Osteocyte (in vitro differentiated cells): ENCODE measurements around the gene CRACR2A. TPM values are rescaled to one million over a fixed set of nuclear protein-coding genes. Genes with fewer than 3 reads are reported as not detected.

Experiments used
- DNase-seq: peaks from one replicate; pipeline ENCODE4 v3.0.0; 2021; ENCODE audit warnings: mixed read lengths; ENCODE audit not compliant: unreplicated experiment; ENCODE audit errors: extremely low spot score
- H3K27ac Mint-ChIP-seq: one replicate; pipeline ENCODE4 v1.8.0; 2021; ENCODE audit warnings: mild to moderate bottlenecking, mixed read lengths; ENCODE audit not compliant: unreplicated experiment
- H3K27me3 Mint-ChIP-seq: one replicate; pipeline ENCODE4 v1.8.0; 2021; ENCODE audit warnings: mixed read lengths; ENCODE audit not compliant: unreplicated experiment
- H3K36me3 Mint-ChIP-seq: one replicate; pipeline ENCODE4 v1.8.0; 2021; ENCODE audit warnings: mixed read lengths; ENCODE audit not compliant: unreplicated experiment
- H3K4me1 Mint-ChIP-seq: one replicate; pipeline ENCODE4 v1.8.0; 2021; ENCODE audit warnings: mixed read lengths; ENCODE audit not compliant: unreplicated experiment
- H3K4me3 Mint-ChIP-seq: one replicate; pipeline ENCODE4 v1.8.0; 2021; ENCODE audit warnings: mild to moderate bottlenecking, moderate library complexity, mixed read lengths; ENCODE audit not compliant: unreplicated experiment
- H3K9me3 Mint-ChIP-seq: one replicate; pipeline ENCODE4 v1.8.0; 2021; ENCODE audit warnings: mixed read lengths; ENCODE audit not compliant: unreplicated experiment
- total RNA-seq: library from RNA; stranded (reverse); gene quantifications from 2 replicates; pipeline ENCODE4 v1.2.1, GENCODE V29; 2021
- TF ChIP-seq, protein P1 (sequence below): fragments of 200-600 bp; sonication (generic); IDR thresholded peaks from 2 replicates; pipeline ENCODE4 v1.5.0; 2021; ENCODE audit warnings: antibody characterized with exemption, mild to moderate bottlenecking, moderate library complexity

The CRACR2A gene
- total RNA-seq, 1 donor from 2014 or later = 0.13 TPM

GRCh38 chr12:3683670-3684069 lies 69.2 kb downstream of the CRACR2A start:
- TF ChIP-seq, protein P1, sequence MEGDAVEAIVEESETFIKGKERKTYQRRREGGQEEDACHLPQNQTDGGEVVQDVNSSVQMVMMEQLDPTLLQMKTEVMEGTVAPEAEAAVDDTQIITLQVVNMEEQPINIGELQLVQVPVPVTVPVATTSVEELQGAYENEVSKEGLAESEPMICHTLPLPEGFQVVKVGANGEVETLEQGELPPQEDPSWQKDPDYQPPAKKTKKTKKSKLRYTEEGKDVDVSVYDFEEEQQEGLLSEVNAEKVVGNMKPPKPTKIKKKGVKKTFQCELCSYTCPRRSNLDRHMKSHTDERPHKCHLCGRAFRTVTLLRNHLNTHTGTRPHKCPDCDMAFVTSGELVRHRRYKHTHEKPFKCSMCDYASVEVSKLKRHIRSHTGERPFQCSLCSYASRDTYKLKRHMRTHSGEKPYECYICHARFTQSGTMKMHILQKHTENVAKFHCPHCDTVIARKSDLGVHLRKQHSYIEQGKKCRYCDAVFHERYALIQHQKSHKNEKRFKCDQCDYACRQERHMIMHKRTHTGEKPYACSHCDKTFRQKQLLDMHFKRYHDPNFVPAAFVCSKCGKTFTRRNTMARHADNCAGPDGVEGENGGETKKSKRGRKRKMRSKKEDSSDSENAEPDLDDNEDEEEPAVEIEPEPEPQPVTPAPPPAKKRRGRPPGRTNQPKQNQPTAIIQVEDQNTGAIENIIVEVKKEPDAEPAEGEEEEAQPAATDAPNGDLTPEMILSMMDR = no peak
- H3K9me3 Mint-ChIP-seq = peaks cover 8% of the 10 kb centered on the region
- DNase-seq = no peak

DNA sequence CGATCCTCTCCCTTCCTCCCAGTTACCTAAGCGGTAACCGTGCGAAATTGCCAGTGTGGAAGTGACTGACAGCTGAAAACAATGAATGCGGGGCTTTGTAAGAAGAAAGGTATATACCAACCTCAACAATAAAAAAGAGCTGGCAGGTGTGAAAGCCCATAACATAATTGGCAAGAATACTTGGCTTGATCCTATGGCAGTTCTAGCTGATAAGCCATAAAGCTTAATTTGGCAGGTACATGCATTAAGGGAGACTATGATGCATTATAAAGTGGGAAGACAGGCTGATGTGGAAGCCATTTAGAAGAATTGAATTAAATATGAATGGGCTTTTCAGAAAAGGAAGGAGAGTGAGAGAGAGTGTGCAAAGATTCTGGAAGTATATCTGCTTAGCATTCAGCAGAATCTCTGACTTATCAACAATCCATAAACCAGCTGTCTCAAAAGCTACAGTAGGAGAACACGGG lies 71.3 kb downstream of the CRACR2A start:
- Mint-ChIP-seq H3K4me3 (no peak overlapping the region), H3K9me3 (no peaks in the 10 kb centered on the region), H3K27ac (no peak overlapping the region), H3K36me3 (no peaks in the 10 kb centered on the region), H3K4me1 (no peaks in the 10 kb centered on the region), H3K27me3 (no peaks in the 10 kb centered on the region)
- DNase-seq = no peak
- TF ChIP-seq, protein P1 = no peak

More at GRCh38 chr12:3683670-3684069, 69.2 kb downstream of the CRACR2A start:
- Mint-ChIP-seq H3K4me3 (no peak overlapping the region), H3K36me3 (no peaks in the 10 kb centered on the region), H3K4me1 (no peaks in the 10 kb centered on the region), H3K27ac (no peak overlapping the region), H3K27me3 (peaks cover 7% of the 10 kb centered on the region)

- H3K36me3 Mint-ChIP-seq = no peaks in the 10 kb centered on the region
- TF ChIP-seq, protein P1 = no peak
- no peaks in the 10 kb centered on the region for H3K4me1 Mint-ChIP-seq
- no peak overlapping the region for H3K4me3 Mint-ChIP-seq
- no peaks in the 10 kb centered on the region for H3K27me3 Mint-ChIP-seq
- H3K9me3 Mint-ChIP-seq = no peaks in the 10 kb centered on the region
- no peak overlapping the region for H3K27ac Mint-ChIP-seq
- DNase-seq = peak; percentile 71
These were observed 71.9 kb downstream of the CRACR2A start for GRCh38 chr12:3680919-3681594.

DNA sequence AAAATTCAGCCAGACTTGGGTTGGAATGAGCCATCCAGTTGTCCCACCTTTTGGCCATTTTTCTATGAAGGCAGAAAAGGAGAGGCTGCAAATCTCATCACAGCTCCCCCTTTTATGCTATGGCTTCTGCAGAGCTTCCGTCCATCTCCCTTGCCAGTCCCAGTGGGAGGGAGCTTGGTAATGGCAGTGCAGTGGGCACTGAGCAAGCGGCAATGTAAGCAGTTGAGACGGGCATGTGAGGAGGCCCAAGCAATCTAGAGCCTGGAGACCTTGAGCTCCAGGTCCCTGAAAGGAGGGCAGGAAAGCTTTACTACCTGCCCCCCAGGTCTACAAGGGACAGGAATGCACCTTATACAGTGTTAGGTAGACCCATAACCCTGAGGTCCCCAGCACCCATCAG lies 73.1 kb downstream of the CRACR2A start:
- no peaks in the 10 kb centered on the region for H3K36me3 Mint-ChIP-seq
- TF ChIP-seq, protein P1 = no peak
- H3K27me3 Mint-ChIP-seq = peaks cover 3% of the 10 kb centered on the region
- no peaks in the 10 kb centered on the region for H3K9me3 Mint-ChIP-seq
- H3K4me3 Mint-ChIP-seq = no peak overlapping the region
- H3K27ac Mint-ChIP-seq = no peak overlapping the region
- H3K4me1 Mint-ChIP-seq = no peaks in the 10 kb centered on the region
- DNase-seq = no peak

DNA sequence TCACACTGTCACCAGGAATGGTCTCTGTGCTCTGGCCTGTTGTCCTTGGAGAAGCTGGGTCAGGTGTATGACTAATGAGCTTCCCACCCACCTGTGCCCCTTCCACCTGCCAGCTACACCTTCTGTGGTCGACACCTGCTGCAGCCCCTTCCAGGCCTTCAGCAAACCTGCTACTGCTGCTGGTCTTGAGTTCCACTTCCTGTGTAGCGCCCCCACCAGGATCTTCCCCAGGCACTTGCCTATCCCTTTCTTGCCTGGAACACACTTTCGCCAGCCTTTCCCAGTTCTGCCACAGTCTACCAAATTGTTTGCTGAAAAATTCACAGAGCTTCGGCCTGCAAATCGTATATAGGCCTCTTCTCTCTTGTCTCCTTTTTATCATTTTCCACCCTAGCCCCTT lies 75.3 kb downstream of the CRACR2A start:
- no peaks in the 10 kb centered on the region for H3K4me1 Mint-ChIP-seq
- H3K9me3 Mint-ChIP-seq = no peaks in the 10 kb centered on the region
- no peaks in the 10 kb centered on the region for H3K36me3 Mint-ChIP-seq
- no peak overlapping the region for H3K4me3 Mint-ChIP-seq
- peaks cover 3% of the 10 kb centered on the region for H3K27me3 Mint-ChIP-seq
- no peak overlapping the region for H3K27ac Mint-ChIP-seq
- DNase-seq = peak; percentile 69
- TF ChIP-seq, protein P1 = no peak
